K562 (cell line): ENCODE measurements around the gene ZSCAN26. TPM values are rescaled to one million over a fixed set of nuclear protein-coding genes. Genes with fewer than 3 reads are reported as not detected.

Experiments
- ATAC-seq: fragments of 200-7000 bp; cut with Tn5 transposase; 3 replicates; pipeline ENCODE4 v1.9.1; 2020; ENCODE audit warnings: moderate library complexity
- BruUV-seq: library from RNA; stranded (reverse); fragments of 400-500 nt; replicated peaks from 2 replicates; lab custom pipeline; 2021; lab: Mats Ljungman, UMichigan
- CTCF ChIA-PET: fragments of 300-600 bp; formaldehyde crosslinking; extraction: SDS; loops from one replicate; lab custom pipeline; 2021; ENCODE audit warnings: low intra/inter-chr PET ratio; lab: Yijun Ruan, JAX
- POLR2A ChIA-PET: fragments of 300-600, 350-650 bp; sonication (Branson Sonifier 250); formaldehyde crosslinking; extraction: SDS; loops from one replicate; lab custom pipeline; 2021; ENCODE audit warnings: antibody characterized with exemption, inconsistent platforms; lab: Yijun Ruan, JAX
- DNase-seq, 4 experiments: peaks; one replicate each; pipeline versions ENCODE4 v3.0.0 to v3.0.0-alpha.2; 2011 to 2018; ENCODE audit warnings: low spot score in 3 of 4, mixed read lengths in 3 of 4; ENCODE audit errors: extremely low read depth in 1 of 4
- FAIRE-seq: peaks from 2 replicates; lab custom pipeline; 2011; peaks lifted over from hg19 to GRCh38; lab: Jason Lieb, UNC
- H2AFZ ChIP-seq: 2 replicates; pipeline ENCODE4 v1.6.0; 2011; ENCODE audit warnings: low read depth, low read length, control low read depth, inconsistent platforms
- H3K27ac ChIP-seq: fragments of 200-600 bp; 3 replicates; pipeline ENCODE4 v1.8.0; 2011; ENCODE audit warnings: low read depth, mild to moderate bottlenecking, control low read depth, inconsistent platforms, low read length, moderate library complexity, mixed read lengths; ENCODE audit errors: extremely low read depth
- H3K27me3 ChIP-seq, 2 experiments: fragments of 300-600 bp in 1 of 2; 2 replicates in 1 of 2; 3 replicates in 1 of 2; pipeline versions ENCODE4 v1.6.0 to v1.8.0; 2011; ENCODE audit warnings: inconsistent platforms in 2 of 2, low read length in 2 of 2, mild to moderate bottlenecking in 1 of 2, mixed read lengths in 1 of 2, moderate library complexity in 1 of 2; ENCODE audit not compliant: control insufficient read depth in 2 of 2, insufficient read depth in 2 of 2
- H3K36me3 ChIP-seq: fragments of 300-600 bp; 3 replicates; pipeline ENCODE4 v1.8.0; 2011; ENCODE audit warnings: mild to moderate bottlenecking, low read length, inconsistent platforms; ENCODE audit not compliant: control insufficient read depth, insufficient read depth
- H3K4me1 ChIP-seq, 2 experiments: fragments of 200-600 bp in 1 of 2; replicated peaks in 1 of 2; 2 replicates in 1 of 2; 3 replicates in 1 of 2; pipeline versions ENCODE4 v1.5.1 to v1.8.0; 2011; ENCODE audit warnings: inconsistent platforms in 2 of 2, low read length in 2 of 2, mild to moderate bottlenecking in 1 of 2, mixed read lengths in 1 of 2, moderate library complexity in 1 of 2; ENCODE audit not compliant: control insufficient read depth in 2 of 2, insufficient read depth in 2 of 2
- H3K4me2 ChIP-seq: 2 replicates; pipeline ENCODE4 v1.6.1; 2011; ENCODE audit warnings: low read length, control low read depth, inconsistent platforms, mixed read lengths; ENCODE audit not compliant: insufficient read depth
- H3K4me3 ChIP-seq: fragments of 200-600 bp; sonication (generic), shearing (Covaris generic); 2 replicates; pipeline ENCODE4 v1.5.1; 2016; ENCODE audit warnings: control low read depth, inconsistent platforms
- H3K79me2 ChIP-seq: fragments of 200-600 bp; 3 replicates; pipeline ENCODE4 v1.8.0; 2011; ENCODE audit warnings: low read length, inconsistent platforms; ENCODE audit not compliant: control insufficient read depth, insufficient read depth
- H3K9ac ChIP-seq, 2 experiments: 2 replicates each; pipeline versions ENCODE4 v1.6.0 to v1.6.1; 2011; ENCODE audit warnings: low read depth in 2 of 2, low read length in 2 of 2, control low read depth in 1 of 2, inconsistent platforms in 1 of 2, mild to moderate bottlenecking in 1 of 2, mixed read lengths in 1 of 2; ENCODE audit not compliant: insufficient read depth in 1 of 2
- H3K9me1 ChIP-seq: one replicate; pipeline ENCODE4 v1.6.0; 2011; ENCODE audit warnings: inconsistent platforms, mild to moderate bottlenecking, low read length, moderate library complexity; ENCODE audit not compliant: control insufficient read depth, insufficient read depth
- H3K9me3 ChIP-seq: replicated peaks from 2 replicates; pipeline ENCODE4 v1.5.1; 2011; ENCODE audit warnings: low read depth, low read length, inconsistent platforms; ENCODE audit not compliant: control insufficient read depth, insufficient read depth
- H4K20me1 ChIP-seq: replicated peaks from 2 replicates; pipeline ENCODE4 v1.6.1; 2011; ENCODE audit warnings: low read length, inconsistent platforms, mixed read lengths; ENCODE audit not compliant: control insufficient read depth, insufficient read depth
- CBX3 ChIP-seq, 2 experiments: IDR thresholded peaks; 1 replicate in 1 of 2; 2 replicates in 1 of 2; pipeline ENCODE4 v1.6.1; 2012; ENCODE audit warnings: inconsistent platforms in 2 of 2, low read length in 2 of 2, borderline replicate concordance in 1 of 2, control low read depth in 1 of 2
- EHMT2 ChIP-seq: fragments of 450-650 bp; IDR thresholded peaks from 2 replicates; pipeline ENCODE4 v1.6.1; 2018; ENCODE audit warnings: antibody characterized with exemption
- FOXJ2 ChIP-seq: fragments of 200-800 bp; sonication (Bioruptor generic); IDR thresholded peaks from 2 replicates; pipeline ENCODE4 v1.6.1; 2016; ENCODE audit warnings: missing genetic modification characterization, missing compliant biosample characterization
- MECOM ChIP-seq: fragments of 250-450 bp; sonication (Bioruptor Pico); IDR thresholded peaks from 2 replicates; pipeline ENCODE4 v1.8.0; 2022; ENCODE audit warnings: inconsistent platforms
- NCOA4 ChIP-seq: fragments of 450-650 bp; IDR thresholded peaks from 2 replicates; pipeline ENCODE4 v1.6.1; 2018; ENCODE audit warnings: mild to moderate bottlenecking; ENCODE audit not compliant: partially characterized antibody
- NFIC ChIP-seq: fragments of 450-650 bp; IDR thresholded peaks from 2 replicates; pipeline ENCODE4 v1.6.1; 2017; ENCODE audit warnings: mild to moderate bottlenecking, inconsistent platforms
- ZFP36 ChIP-seq: fragments of 150-350 bp; IDR thresholded peaks from 2 replicates; pipeline ENCODE4 v1.6.1; 2018; ENCODE audit warnings: low read length, low read depth; ENCODE audit not compliant: partially characterized antibody
- WGBS: fragments of 100-300 bp; shearing (Covaris generic); methylation state at CpG from one replicate; pipeline ENCODE4 v1.1.6; 2016; ENCODE audit warnings: low coverage, mixed read lengths; ENCODE audit not compliant: insufficient coverage; ENCODE audit errors: missing lambda C conversion rate; 5-methylcytosine and 5-hydroxymethylcytosine counted together
- in situ Hi-C: fragments of 300-500 bp; cut with MboI; formaldehyde crosslinking; loops from 4 replicates; pipeline ENCODE4 v1.15.0; 2018; ENCODE audit warnings: inconsistent platforms, mixed read lengths
- intact Hi-C: fragments of 100-400 bp; cut with micrococcal nuclease; formaldehyde crosslinking; loops from 2 replicates; pipeline ENCODE4 v1.14.2; 2022
- polyA plus RNA-seq, 8 experiments: library from polyadenylated mRNA; depleted of rRNA in 4 of 8; stranded (reverse) in 5 of 8; unstranded in 3 of 8; fragments of >200 nt; fragmentation: Nextera tagmentation in 2 of 8; fragmentation: Illumina TruSeq in 1 of 8; extraction: Ambion mirVana in 2 of 8; extraction: Trizol in 1 of 8; gene quantifications; 2 replicates each; pipeline versions ENCODE4 v1.2.1 to v1.2.3, GENCODE V29; 2011 to 2014; ENCODE audit warnings: inconsistent platforms in 1 of 8, missing spikeins in 1 of 8
- total RNA-seq, 7 experiments: library from RNA; depleted of rRNA in 6 of 7; stranded (reverse); fragments of >200 nt in 6 of 7; fragmentation: Illumina TruSeq in 2 of 7; extraction: Trizol in 2 of 7; gene quantifications; 2 replicates each; pipeline versions ENCODE4 v1.2.1 to v1.2.3, GENCODE V29; 2011 to 2021; ENCODE audit warnings: low replicate concordance in 1 of 7

ZSCAN26 gene
- total and polyA plus RNA-seq, 9 of the 15 experiments (the other 6 are each of a cell fraction or from before 2014, with no cell fraction given), result 5.9 to 14.2 (median 10.5) TPM

GRCh38 chr6:28311139-28311823 is 44.3 kb downstream of the ZSCAN26 start:
- H3K4me1 ChIP-seq, result peaks cover 6 to 13% of the 10 kb centered on the region in 2 experiments; a peak in 4 of 5 replicates
- no peaks in the 10 kb centered on the region for H3K9me1 ChIP-seq
- H3K79me2 ChIP-seq, result no peaks in the 10 kb centered on the region
- CTCF ChIA-PET, result no interaction called here
- DNase-seq, result no peak
- in situ Hi-C loops (no loop called here), intact Hi-C loops (no loop called here)
- H3K4me2 ChIP-seq, result no peak overlapping the region
- H3K36me3 ChIP-seq, result no peaks in the 10 kb centered on the region
- WGBS, result 53% methylated on average over 9 of the region's 9 CpGs
- POLR2A ChIA-PET, result interaction anchor here (0.5 to 3.4 kb wide), 4 partner anchors 16 to 166 kb away, joined by 3 to 19 read pairs (median 3); partner anchors contain the start of gene ZSCAN31
- H3K4me3 ChIP-seq, result no peak overlapping the region
- no TSS peak for BruUV-seq
- H4K20me1 ChIP-seq, result no peaks in the 10 kb centered on the region
- H3K27me3 ChIP-seq, result no peaks in the 10 kb centered on the region
- 0 out of 4 replicates have a peak overlapping the region, but pooled peaks of 1 of the 2 experiments have one; percentile 10 for H3K9ac ChIP-seq
- no peaks in the 10 kb centered on the region; the same call in 1 of the 2 replicates for H3K9me3 ChIP-seq
- TF ChIP-seq ZFP36, result peak; percentile 66
- no peak for TF ChIP-seq MECOM (CRISPR knock-in tag)
- TF ChIP-seq NFIC, result peak; percentile 90
- no peak for FAIRE-seq
- no peak overlapping the region for H3K27ac ChIP-seq
- ATAC-seq, result peak; percentile 56; the same call in 2 of the 3 replicates
- peak overlapping the region; percentile 21; the same call in 1 of the 2 replicates for H2AFZ ChIP-seq

- intact Hi-C loops, result no loop called here
- Histone ChIP-seq H3K9me3 (no peaks in the 10 kb centered on the region; the same call in 1 of the 2 replicates), H3K9me1 (no peaks in the 10 kb centered on the region), H2AFZ (no peak overlapping the region), H3K27ac (no peak overlapping the region), H3K4me2 (no peak overlapping the region), H4K20me1 (no peaks in the 10 kb centered on the region), H3K4me1 (peaks cover 6 to 13% of the 10 kb centered on the region in 2 experiments; a peak in 4 of 5 replicates), H3K79me2 (no peaks in the 10 kb centered on the region), H3K27me3 (no peaks in the 10 kb centered on the region), H3K9ac (no peak overlapping the region), H3K4me3 (no peak overlapping the region), H3K36me3 (no peaks in the 10 kb centered on the region)
- no TSS peak for BruUV-seq
- DNase-seq, result no peak
- ChIA-PET CTCF (no interaction called here), POLR2A (no interaction called here)
- in situ Hi-C loops, result no loop called here
- WGBS, result 88% methylated on average over 23 of the region's 23 CpGs
- no peak for ATAC-seq
- no peak for FAIRE-seq
- TF ChIP-seq FOXJ2 (no peak), EHMT2 (no peak), NCOA4 (no peak), CBX3 (IDR thresholded peaks at IDR 0.05; ENCODE audit: borderline replicate concordance in 1 of 2, low read length in 2 of 2) (peak in 1 of 2 experiments; percentile 32; a peak in 1 of 3 replicates)
These were observed 46.0 kb downstream of the ZSCAN26 start for GRCh38 chr6:28312939-28313338.
